SKM-1 (cell line): ENCODE results near the gene HEATR9.

Source experiments
- DNase-seq: peaks from one replicate; lab custom pipeline; 2025; ENCODE audit not compliant: unreplicated experiment; lab: John Stamatoyannopoulos, UW

HEATR9 gene

DNA sequence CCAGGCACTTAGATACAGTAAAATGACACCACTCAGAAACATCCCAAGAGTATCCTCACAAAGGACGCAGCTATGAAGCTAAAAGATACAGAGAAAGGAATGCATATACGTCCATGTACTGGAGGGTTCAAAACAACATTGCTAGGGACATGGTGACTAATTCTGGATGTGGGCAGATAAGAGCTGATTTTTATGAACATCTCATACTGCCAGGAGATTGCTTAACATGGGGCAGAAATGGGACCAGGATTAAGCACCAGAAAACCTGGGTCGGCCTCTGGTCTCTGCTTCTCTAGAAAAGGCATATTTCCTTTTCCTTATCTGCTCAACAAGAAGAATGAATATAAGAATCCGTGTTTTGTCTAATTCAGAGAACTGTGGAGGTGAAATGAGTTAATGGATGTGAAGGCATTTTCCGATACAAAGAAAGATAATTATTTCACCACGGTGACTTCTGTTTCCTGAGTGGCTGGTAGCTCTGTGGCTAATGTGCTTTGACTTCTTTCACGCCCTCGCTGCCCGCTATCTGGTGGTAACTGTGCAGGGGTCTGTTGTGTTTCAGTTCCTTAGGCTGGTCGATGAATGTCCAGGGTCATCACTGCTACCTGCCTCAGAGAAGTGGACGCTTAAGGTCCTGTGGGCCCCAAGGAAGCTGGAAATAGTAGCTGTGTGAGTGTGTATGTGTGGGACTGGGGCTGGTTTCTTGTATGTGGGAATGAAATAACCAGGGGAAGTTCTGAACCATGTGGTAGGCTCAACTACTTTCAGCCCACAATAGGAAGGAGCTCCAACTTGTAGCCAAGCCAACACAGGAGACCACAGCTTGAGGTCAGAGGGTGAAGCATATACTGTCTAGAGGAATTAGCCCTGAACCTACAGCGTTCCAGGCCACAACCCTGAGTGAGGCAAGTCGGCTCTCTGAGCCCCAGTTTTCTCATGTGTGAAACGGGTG, 27.2 kb upstream of the HEATR9 start:
- DNase-seq = peak; percentile 92

DNA sequence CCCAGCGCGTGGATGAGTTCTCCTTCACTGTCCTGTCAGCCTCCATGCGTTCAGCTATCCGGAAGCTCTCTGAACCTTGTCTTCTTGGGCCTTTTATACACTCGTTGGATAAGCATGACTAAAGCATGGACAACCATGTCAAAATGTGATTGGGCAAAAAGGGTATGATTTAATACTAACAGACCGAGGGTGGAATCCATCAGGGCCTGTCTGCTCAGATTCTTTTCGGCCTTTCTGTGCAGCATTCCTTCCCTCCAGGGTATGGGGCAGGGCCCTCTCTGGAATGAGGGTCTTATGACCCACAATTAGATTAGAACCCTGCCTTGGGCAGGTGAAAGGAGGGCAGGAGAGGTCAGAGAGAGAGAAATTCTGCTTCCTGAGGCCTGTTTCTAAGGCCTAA, 25.5 kb upstream of the HEATR9 start:
- DNase-seq = no peak

GRCh38 chr17:35893751-35894150, 25.1 kb upstream of the HEATR9 start:
- DNase-seq = no peak

- DNase-seq = no peak
Observed at GRCh38 chr17:35892091-35893035, 23.7 kb upstream of the HEATR9 start.

- DNase-seq = no peak
Observed at GRCh38 chr17:35891269-35891668, 22.6 kb upstream of the HEATR9 start.

DNA sequence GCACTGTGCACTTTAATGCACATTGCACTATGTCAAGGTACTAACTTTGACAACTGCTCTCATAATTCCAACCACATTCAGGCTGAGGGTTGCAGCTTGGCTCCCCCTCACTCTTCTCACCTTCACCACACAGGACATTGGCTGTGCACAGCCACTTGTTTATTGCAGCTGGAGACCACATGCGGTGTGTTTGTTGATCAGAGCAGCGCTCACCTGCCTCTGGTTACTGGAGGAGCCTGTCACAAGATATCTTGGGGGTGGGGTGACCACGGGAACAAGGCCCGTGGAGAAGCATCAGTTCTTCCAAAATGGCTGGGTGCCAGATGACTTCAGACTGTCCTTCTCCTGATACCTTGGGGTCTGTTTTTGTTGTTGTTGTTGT, 22.1 kb upstream of the HEATR9 start:
- DNase-seq = no peak

DNA sequence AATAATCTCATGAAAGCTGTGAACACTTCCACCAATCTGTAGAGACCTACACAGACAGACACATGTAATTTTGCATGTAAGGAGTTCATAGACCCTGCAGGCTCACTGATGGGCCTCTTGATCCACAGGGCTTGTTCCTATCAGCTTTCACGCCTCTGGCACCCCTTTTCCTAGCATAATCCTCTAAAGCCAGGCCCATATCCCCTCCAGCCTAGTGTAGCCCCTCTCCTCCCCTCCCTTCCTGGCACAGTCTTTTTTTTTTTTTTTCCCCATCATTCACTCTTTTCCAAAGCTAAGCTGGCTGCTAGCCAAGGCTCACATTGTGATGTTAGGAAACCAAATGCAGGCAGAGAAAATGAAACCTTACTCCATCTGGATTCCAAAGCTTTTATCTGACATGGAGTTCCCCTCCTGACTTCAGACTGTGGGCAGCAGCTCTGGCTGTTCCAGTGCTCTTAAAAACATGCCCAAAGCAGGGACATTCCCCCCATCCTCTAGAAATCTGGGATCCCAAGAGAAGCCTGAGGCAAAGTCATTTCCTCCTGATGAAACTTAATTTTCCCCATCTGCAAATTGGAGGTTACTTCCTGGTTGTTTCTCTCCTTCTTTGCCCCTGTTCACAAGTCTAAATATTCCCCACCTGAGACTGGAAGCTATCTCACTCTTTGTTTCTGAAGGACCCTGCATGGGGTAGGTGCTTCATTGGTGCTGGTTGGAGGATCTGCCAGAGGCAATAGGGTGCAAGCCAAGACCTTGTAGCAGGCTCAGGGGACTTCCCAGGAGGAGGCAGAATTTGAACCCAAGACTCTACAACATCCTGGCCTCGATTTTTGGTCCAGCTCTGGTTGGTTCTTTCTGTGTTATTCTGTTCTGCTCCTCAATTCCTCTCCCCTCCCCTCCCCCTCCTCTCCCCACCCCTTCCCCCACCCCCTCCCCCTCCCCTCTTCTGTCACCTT, 21.4 kb upstream of the HEATR9 start:
- DNase-seq = no peak

DNA sequence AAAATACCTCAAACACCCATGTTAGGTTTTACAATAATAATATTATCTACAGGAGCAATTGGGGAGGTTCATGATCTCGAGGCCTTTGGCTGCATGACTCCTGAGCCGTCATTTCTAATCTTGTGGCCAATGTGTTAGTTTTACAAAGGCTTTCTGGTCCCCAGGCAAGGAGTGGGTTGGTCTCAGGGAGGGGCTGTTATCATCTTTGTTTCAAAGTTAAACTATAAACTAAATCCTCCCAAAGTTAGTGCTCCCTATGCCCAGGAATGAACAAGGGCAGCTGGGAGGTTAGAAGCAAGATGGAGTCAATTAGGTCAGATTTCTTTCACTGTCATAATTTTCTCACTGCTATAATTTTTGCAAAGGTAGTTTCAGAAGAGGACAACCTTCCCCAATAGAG, 20.6 kb upstream of the HEATR9 start:
- DNase-seq = no peak

DNA sequence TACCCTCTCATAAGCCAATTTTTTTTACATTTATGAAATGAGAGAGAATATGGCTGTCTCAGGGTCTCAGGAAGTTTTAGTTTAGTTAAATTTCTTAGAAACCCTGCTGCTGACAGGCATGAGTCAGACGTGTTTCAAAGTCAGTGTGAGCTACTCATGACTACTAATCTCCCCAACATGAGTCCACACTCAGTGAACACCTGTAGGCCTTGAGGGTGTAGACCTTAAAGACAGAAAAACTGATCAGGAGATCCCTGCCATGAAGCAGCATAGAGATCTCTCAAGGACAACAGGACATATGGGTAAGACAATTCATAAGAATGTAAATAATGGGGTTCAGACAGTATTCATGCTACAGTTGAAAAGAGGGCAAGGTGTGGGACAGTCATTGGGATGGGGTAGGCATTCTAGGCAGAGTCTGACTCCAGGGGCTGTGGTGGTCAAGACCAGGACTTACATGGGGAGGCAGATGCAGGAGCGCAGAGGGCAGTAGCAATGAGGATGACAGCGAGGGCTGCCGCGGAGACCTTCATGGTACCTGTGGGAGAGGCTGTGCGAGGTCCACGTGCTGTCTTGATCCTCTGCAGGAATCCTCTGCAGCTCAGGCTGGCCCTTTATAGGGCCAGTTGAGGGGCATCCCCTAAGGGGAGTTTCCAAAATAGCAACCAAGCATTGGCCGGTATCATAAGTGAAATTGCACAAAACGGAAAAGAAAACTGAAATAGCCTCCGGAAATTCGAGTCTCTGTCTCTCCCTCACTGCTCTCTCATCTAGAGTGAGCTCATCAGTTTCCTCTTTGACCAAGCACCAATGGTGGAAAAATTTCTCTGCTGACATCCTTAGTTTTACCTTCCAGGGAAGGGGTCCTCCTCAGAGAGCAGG, 11.3 kb upstream of the HEATR9 start, which contains the start of gene CCL5:
Gene CCL5, minus strand, starts transcription at position 588 of the 882 bp plus-strand sequence.
- DNase-seq = peak; percentile 89

DNA sequence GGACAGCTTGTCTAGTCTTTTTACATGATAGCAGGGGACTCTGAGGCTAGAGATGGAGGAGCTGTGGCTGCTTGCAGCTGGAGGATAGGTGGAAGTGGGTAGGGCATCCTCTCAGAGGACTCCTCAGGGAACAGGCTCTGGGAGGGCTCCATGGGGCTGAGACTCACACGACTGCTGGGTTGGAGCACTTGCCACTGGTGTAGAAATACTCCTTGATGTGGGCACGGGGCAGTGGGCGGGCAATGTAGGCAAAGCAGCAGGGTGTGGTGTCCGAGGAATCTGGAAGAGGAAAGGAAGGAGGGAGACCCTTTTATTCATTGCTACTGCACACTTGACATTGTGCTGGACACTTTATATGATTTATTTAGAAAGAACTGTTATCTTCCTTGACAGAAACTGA, 9.7 kb upstream of the HEATR9 start:
- no peak for DNase-seq

GRCh38 chr17:35877345-35878029, 8.8 kb upstream of the HEATR9 start:
- DNase-seq = no peak

DNA sequence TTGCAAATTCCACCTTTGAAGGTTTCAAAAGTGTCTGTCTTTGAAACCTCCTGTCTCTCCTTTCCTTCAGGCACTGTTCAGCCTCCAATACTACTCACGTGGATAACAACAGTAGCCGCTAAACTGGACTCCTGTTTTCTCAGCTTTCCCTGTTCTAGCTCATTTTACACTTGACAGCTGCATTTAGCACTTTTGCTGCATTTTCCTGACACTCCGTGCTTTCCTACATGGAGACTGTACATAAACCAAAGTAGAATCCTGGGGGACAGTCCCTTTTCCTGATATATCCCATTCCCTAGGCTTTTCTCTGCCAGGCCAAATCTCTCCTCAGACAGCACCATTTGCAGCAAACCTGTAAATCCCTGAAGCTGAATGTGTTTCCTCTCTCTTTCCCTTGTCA, 7.8 kb upstream of the HEATR9 start:
- no peak for DNase-seq

DNA sequence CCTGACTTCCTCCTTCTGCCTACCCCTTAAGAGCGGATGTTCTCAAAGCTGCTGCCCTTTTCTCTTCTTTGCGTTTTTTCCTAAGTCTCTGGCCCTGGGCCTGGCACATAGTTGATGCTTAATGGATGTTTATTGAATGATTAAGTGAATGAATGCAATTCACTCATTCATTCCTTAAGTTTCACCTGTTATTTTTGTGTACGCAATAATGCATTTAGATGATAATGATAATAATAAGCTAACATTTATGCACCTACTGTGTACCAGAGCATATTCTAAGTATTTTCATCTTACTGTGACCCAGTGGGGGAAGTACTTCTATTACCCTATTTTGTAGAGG, 7.1 kb upstream of the HEATR9 start:
- DNase-seq = no peak

- no peak for DNase-seq
Observed at GRCh38 chr17:35875072-35875799, 6.5 kb upstream of the HEATR9 start.

- DNase-seq = no peak
Observed at GRCh38 chr17:35872196-35872980, 3.7 kb upstream of the HEATR9 start.

GRCh38 chr17:35870906-35871819, 2.5 kb upstream of the HEATR9 start:
- no peak for DNase-seq

- DNase-seq = no peak
Observed at GRCh38 chr17:35867574-35867973, 1.1 kb downstream of the HEATR9 start.
